Muscle of back (tissue), 11 donors: ENCODE results near the gene C1QTNF9B. TPM values are rescaled to one million over a fixed set of nuclear protein-coding genes. Genes with fewer than 3 reads are reported as not detected.
A peak's percentile ranks its signal among the peaks of the same experiment; 100 is the strongest.

ENCODE experiments used
- DNase-seq, 3 donors: peaks; one replicate each; pipeline versions ENCODE4 v3.0.0 to v3.0.0-alpha.2; 2013
- polyA plus RNA-seq, 10 donors: library from polyadenylated mRNA; unstranded; fragments of 120-200 nt; gene quantifications; one replicate each; pipeline ENCODE4 v1.2.1, GENCODE V29; 2013; ENCODE audit not compliant: insufficient read length in 10 of 10

C1QTNF9B gene
- polyA plus RNA-seq, 10 donors, result 0.94 to 3.2 (median 1.9) TPM

GRCh38 chr13:23859455-23859854, 37.8 kb downstream of the C1QTNF9B start:
- DNase-seq, result no peak

GRCh38 chr13:23858546-23858945, 38.8 kb downstream of the C1QTNF9B start:
- DNase-seq, result no peak

DNA sequence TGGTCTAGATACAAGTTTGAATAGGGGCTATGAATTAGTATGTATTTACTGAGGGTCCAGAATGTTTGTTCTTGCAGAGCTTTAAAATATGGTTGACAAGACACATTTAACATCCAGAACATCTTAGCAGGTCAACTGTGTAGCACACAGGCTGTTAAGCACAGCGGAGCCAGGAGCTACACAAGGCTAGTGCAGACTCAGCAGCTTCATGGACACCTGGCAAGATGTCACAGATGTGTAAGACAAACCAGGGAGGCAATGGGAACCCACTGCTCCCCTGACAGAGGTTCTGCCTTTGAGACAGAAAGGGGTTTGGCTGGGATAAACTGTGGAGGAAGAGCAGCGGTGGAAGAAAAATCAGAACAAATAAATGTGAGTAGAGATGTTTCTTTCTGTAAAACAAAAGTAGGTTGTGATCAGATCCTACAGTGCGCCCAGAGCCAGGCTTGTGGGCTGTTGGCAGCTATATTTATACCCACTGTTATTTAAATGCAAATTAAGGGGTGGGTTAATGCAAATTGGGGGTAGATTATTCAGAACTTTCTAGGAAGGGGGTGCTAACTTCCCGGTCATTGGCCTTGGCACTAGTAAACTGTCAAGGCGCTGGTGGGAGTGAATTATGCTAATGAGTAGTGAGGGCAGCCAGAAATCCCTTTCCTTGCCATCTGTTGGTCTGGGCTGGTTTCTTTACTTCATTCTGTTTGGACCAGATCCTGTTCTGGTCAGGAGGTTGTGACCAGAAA, 41.1 kb downstream of the C1QTNF9B start:
- no peak for DNase-seq

GRCh38 chr13:23855360-23855759, 41.9 kb downstream of the C1QTNF9B start:
- no peak for DNase-seq

DNA sequence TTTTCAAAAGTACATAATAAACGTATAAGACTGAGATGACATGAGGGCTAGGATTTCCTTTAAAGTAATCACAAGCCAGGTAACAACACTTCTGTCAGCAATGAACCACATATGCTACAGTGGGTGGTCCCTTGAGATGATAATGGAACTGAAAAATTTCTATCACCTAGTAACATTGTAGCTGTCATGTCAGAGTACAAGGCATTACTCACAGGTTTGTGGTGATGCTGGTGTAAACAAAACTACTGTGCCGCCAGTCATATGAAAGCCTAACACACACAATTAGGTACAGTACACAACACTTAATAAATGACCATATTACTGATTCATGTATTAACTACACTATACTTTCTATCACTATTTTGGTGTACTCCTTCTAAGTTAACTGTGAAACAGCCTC, 45.0 kb downstream of the C1QTNF9B start:
- no peak for DNase-seq

- DNase-seq, result peak in 1 of 3 donors; percentile 32
These were observed 46.2 kb downstream of the C1QTNF9B start for GRCh38 chr13:23851106-23851505.

- DNase-seq, result no peak
These were observed 47.2 kb downstream of the C1QTNF9B start for GRCh38 chr13:23850134-23850533.

GRCh38 chr13:23849670-23850069, 47.6 kb downstream of the C1QTNF9B start:
- no peak for DNase-seq

DNA sequence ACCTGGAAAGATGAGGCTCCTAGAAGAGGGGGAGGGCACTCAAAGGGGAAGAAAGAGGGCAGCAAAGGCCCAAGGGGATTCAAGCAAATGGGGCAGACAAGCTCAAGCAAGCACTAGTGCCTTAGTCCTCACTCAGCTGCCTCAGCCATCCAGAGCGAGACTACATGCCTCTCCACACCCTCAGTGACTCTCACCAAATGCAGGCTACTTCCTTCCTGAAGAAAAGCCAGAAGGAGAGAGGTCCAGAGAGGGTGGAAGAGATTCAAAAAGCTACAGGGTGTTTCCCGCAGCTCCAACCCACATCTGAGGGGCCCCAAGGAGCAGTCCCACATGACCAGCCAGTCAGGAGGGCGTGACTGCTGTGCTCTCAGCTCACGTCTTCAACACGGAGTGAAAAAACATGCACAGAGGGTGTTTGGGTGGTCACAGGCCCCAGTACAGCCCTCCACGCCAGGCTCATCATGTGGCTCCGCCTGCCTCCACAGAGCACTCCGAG, 48.6 kb downstream of the C1QTNF9B start:
- peak in 1 of 3 donors; percentile 15 for DNase-seq

GRCh38 chr13:23848019-23848418, 49.3 kb downstream of the C1QTNF9B start:
- no peak for DNase-seq

- no peak for DNase-seq
These were observed 49.8 kb downstream of the C1QTNF9B start for GRCh38 chr13:23847497-23847896.

DNA sequence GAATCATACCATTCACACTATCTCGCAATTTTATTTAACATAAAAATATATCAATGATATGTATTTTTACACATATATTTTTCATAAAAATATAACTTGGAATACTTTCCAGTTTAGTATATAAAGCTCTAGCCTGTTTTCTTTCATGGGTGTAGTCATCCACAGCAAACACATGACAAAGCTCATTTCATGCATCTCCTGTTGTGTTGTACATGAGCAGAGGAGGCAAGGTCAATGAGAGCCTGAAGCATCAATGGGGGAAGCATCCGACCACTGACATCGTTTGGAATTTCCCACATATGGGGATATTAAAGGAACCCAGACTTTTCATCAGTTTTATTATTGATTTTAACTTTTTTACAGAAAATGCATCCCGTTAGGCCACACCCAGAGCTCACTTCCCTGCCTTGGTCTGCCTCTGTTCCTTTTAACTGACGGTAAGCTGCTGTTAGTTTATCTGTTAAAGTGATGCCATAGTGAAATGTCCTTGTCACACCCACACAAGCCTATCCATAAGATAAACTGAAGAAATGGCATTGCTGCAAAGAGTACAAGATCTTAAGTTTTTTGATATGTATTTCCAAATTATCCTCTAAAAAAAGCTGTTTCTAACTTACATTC, 52.1 kb downstream of the C1QTNF9B start:
- DNase-seq, result no peak

GRCh38 chr13:23844132-23844531, 53.2 kb downstream of the C1QTNF9B start:
- no peak for DNase-seq

DNA sequence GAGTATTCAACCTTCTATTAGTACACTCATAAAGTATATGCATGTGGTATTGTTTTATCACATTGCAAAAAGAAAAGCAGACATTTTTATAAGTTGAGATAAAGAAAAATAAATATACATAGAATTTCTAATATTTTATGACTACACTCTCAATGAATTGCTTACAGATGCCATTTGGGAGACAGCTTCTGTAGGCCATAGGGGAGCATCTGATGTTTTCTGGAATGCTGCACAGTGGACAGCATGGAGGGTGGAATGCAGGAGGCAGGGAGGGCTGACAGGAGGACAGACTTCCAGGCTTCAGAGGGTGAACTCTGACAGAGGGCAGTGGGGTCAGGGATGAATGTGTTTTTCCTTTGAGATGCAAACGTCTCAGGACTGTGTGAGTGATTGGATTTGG, 53.9 kb downstream of the C1QTNF9B start:
- no peak for DNase-seq

- no peak for DNase-seq
These were observed 54.9 kb downstream of the C1QTNF9B start for GRCh38 chr13:23842406-23842805.

Other genes with a start within 250 kb of the C1QTNF9B start
- 10 to 100 TPM in 2 of 10 donors, 1 to 10 TPM in 8; 7.4 to 21.6 (median 8.6) TPM for gene MIPEP, start 8.1 kb downstream of the C1QTNF9B start, polyA plus RNA-seq